NOMO-1 treated with DMSO at 0.1 percent for 48 hours (cell line): Measurements from ENCODE around the gene CDC34.
A peak's percentile ranks its signal among the peaks of the same experiment; 100 is the strongest.

Experiments
- DNase-seq: peaks from one replicate; lab custom pipeline; 2025; ENCODE audit not compliant: unreplicated experiment; lab: John Stamatoyannopoulos, UW

The CDC34 gene

GRCh38 chr19:518598-519231 lies 12.8 kb upstream of the CDC34 start:
- no peak for DNase-seq

DNA sequence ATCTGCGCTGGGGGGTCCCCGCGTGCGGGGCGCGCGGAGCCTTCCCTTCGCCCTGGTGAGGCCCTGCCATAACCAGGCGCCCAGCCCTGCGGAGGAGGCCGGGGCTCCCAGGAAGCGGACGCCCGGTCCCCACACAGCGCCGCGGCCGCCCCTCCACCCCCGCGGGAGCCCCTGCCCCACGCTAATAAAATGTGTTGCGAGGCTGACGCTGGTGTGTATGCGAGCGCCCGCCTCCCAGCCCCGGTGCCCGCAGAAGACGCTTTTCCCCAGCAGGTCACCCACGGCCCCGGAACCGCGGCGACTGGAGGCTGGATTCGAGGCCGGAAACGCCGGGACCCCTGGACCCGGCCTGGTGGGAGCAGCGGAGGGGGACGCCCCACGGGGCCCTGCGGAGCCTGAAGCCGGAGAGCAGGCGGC lies 12.1 kb upstream of the CDC34 start:
- no peak for DNase-seq

DNA sequence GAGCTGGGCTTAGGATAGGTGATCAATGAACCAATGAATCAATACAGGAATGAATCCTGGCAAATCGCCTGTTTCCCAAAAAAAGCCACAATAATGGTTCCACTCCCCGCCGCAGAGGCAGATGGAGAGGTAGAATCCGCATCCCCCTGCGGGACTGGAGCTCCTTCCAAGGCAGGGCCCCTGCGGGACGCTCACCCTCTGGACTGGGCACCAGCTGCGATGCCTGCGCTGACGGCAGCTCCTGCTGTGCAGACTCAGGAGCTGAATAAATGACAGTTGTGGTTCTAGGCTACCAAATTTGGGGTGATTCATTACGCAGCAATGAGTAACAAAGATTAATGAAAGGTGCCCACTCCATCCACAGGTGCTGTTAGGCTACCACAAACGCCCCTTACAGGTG lies 8.8 kb upstream of the CDC34 start:
- DNase-seq: no peak

- DNase-seq: no peak
These were observed 7.4 kb upstream of the CDC34 start for GRCh38 chr19:524062-524674.

DNA sequence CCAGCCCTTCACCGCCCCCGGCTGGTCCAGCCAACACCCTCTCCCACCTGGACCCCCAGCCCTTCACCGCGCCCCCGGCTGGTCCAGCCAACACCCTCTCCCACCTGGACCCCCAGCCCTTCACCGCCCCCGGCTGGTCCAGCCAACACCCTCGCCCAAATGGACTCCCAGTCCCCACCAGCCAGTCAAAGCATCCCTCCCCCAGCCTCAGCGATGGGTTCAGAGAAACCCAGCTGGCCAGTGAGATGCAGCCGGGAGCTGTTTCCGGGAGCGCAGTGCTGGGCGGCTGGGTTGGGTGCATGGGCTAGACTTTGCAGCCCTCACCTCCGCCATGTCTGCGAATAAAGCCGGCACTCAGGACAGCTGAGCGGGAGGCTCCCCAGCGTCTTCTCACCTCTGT lies 6.5 kb upstream of the CDC34 start:
- DNase-seq: no peak

DNA sequence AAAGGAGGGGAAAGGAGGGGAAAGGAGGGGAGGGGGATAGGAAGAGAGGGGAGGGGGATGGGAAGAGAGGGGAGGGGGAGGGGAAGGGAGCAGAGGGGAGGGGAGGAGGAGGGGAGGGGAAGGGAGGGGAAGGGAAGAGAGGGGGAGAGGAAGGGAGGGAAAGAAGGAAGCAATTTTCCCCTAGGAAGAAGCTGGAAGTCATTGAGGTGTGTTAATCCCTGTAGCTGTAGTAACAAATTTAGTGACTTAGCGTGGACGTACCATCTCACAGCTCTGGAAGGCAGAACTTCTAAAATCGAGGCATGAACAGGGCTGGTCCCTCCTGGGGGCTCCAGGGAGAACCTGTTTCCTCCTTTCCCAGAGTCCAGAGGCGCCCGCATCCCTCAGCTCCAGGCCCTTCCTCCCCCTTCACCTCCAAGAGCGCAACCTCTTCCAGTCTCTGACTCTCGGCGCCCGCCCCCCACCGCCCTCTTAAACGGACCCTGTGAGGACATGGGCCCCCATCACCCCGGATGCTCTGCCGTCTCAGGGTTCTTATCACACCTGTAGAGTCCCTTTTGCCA lies 5.6 kb upstream of the CDC34 start:
- no peak for DNase-seq

DNA sequence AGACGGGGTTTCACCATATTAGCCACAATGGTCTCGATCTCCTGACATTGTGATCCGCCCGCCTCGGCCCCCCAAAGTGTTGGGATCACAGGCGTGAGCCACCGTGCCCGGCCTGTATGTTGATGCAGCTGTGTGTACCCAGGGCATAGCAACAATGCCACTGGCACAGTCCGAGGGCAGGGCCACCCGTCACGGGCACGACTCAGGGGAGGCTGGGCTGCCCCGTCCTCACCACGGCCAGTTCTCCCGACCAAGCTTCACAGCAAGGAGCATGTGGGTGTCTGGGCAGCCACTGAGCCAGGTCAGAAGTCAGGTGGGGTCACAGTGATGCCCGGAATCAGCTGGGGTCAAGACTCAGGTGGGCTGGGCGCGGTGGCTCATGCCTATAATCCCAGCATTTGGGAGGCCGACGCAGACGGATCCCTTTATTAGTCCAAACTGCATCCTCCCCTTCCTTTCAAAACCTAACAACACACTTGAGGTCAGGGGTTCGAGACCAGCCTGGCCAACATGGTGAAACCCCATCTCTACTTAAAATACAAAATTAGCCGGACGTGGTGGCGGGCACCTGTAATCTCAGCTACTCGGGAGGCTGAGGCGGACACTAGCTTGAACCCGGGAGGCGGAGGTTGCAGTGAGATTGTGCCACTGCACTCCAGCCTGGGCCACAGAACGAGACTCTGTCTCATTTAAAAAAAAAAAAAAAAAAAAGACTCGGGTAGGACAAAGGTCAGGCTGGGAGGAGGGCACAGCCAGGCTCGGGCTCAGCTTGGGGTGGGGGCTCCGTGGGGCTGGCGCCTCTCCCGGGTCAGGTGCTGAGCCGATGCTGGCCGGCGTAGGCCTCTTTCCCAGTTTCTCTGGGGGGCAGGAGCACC lies 1.2 kb upstream of the CDC34 start:
- no peak for DNase-seq

DNA sequence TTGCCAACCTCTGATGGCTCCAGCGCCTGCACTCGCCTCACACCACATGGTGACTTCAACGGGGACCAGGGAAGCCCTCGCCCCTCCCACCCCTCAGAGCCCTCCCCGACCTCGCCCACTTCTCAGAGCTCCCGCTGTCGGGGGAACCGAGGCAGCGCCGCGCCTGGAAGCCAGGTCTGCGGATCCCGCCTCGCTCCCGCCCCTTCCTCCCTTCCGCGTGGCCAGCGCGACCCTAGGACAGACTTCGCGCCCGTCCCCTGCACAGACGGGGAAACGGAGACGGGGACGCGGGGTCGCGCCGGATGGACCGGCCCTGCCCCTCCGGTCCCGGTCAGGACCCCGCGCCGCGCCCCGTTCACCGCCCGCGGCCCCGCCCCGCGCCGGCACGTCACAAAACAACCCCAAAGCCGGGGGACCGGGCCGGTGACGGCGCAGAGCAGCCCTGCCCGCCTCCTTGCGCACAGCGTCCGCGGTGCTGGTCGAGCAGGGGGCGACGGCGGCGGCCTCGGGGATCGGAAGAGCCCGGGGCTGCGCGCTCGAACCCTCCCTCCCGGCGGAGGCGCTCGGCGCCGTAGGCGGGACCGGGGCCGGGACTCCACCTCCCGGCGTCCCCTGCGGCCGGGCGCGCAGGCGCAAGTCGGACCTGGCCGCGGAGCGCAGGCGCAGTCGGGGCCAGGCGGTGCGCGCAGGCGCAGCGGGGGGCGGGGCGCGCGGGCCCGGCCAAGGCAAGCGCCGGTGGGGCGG lies 379 bp upstream of the CDC34 start:
- DNase-seq: peak; percentile 74

DNA sequence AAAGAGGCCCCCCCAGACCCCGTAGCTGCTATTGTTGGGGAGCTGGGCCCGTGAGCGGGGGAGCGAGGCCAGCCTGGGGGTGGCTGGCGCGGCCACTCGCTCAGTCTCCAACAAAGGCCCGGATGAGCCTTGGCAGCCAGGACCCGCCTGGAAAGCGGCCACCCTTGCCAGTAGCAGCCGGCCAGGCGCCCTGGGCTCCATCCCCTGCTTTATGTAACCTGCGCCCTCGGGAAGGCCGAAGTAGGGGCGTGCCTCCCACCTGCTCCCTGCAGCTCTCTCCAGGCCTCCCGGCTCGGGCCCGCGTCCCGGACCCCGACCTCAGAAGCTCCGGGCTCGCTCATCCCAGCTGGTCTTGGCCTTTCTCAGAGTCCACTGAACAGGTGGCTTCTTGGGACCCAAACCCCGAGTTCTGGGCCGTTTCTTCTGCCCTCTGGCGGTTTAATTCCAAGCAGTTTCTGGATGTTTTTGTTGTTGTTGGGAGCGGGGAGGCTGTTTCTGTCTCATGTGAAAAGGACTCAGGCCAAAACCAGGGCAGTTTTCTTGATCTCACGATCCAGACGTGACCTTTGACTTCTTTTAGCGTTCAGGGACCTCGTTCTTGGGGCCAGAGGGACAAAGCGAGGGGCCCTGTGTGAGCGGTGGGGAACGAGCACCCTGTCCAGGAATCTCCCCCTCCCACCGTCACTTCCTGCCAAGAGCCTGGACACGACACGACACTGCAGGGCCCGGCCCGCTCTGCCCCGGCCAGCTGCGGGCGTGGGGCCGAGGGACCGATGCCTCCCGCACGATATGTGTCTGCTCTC lies 1.2 kb downstream of the CDC34 start:
- peak; percentile 37 for DNase-seq

GRCh38 chr19:533364-534058 lies 2.0 kb downstream of the CDC34 start:
- DNase-seq: no peak

GRCh38 chr19:534088-534487 lies 2.5 kb downstream of the CDC34 start:
- DNase-seq: no peak

DNA sequence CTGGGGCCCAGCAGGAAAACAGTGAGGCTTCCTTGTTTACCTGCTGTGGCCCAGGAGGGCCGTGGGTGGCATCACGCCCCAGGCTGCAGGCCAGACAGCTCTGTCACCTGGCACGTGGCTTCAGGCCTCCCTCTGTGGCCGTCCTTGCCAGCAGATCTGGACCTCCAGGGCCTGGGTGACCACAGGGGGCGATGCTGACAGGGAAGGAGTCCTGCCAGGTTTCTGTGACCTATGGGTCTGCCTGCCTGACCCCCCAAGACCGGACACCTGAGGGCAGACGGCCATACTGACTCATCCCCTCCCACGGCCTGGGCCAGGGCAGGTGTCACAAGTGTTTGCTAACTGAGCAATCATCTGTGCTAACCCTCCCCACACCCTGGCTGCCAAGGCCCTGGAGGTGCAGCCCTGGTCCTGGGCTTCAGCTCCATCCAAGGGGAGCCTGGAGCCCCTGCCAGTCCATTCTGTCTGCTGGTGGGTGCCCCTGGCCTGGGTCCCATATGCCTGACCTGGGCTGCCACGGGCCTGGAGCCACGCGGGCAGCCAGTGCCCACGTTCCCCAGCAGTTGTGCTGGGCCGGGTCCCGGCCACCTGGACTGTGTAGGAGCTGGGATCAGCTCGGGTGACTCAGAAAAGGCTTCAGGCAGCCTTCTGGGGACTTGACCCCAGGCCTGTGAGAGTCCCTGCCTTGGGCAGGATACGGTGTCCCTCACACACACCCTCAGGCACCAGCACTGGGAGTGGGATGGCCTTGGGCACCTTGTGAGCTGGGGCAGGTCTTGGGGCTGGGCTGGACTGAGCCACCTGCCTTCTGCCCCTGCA lies 3.7 kb downstream of the CDC34 start:
- DNase-seq: no peak

- DNase-seq: no peak
These were observed 4.7 kb downstream of the CDC34 start for GRCh38 chr19:536031-536880.

DNA sequence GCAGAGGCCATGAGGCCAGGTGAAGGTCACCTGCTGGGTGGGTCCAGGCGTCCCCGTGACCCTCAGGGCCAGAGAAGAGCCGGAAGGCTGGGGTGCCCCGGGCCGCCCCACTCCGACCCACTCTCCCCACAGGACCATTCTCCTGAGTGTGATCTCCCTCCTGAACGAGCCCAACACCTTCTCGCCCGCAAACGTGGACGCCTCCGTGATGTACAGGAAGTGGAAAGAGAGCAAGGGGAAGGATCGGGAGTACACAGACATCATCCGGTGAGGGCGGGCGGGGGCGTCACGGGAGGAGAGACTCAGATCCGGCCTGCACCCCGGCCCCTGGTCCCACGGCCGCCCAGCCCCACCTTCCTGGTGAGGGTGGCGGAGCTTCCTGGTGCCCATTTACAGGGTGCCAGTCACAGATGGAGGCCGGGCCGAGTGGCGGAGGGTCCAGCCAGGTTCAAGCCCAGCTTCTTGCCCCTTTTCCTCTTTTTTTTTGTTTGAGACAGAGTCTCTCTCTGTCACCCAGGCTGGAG lies 5.4 kb downstream of the CDC34 start:
- no peak for DNase-seq

DNA sequence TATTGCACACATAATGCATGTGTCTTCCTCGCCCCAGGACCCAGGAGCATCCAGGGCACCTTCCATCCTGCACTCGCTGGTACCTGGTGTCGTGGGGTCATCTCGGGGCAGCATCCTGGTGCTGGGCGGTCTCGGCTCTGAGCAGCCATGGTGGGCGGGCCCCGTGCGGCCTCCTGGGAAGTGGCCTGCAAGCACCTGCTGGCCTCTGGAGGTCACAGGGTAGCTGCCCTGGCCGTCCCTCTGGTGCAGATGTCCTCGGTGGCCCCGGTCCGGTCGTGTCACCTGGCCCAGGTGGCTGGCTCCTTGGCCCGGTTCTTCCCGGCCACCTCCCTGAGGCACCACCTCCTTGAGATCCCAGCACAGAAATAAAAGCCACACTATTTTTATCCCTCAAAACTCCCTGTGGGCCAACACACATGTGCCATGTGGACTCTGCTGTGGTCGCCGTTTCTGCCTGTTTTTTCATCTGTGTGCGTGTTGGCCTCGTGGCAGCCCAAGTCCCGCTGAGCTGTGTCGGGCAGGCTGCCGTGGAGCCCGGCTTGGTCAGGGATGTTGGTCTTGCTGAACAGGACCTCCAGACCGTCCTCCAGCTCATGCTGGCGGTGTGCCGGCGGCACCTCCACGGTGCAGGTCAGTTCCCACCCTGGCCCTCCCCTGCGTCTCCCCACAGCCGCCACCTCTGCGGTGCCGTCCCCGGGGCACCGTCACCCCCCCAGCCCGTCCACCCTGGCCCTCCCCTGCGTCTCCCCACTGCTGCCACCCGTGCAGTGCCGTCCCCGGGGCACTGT lies 7.3 kb downstream of the CDC34 start:
- DNase-seq: no peak

DNA sequence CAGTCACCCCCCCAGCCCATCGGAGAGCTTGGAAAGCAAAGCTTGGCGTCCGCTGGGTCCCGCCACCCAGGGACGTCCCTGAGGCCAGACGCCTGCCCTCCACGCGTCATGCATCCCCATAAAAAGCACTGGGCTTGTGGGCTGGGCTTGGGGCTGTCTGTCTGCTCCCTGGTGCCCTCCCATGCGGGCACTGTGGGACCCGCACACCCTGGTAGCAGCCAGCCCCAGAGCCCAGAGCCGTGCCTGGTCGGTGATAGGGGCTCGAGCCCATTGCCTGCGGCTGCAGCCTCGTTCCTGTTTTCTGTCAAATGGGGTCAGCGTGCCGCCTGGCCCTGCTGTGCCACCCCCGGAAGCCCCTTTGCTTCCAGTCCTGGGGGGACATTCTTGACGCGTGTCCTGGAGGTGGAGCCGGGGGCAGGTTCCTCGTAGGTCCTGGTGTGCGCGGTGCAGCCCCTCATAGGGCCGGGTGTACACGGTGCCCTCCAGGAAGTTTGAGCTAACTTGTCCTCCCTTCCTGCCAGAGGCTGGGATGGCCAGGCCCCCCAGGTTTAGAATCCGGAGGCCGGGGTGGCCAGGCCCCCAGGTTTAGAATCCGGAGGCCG lies 8.0 kb downstream of the CDC34 start:
- DNase-seq: no peak
